Right cardiac atrium (tissue), 5 donors: ENCODE results near the gene TMEM132E. TPM values are rescaled to one million over a fixed set of nuclear protein-coding genes. Genes with fewer than 3 reads are reported as not detected.
A peak's percentile ranks its signal among the peaks of the same experiment; 100 is the strongest.

Experiments
- ATAC-seq, 2 donors: fragments of 200-7000 bp; cut with Tn5 transposase; one replicate each; pipeline versions ENCODE4 v1.8.0 to v1.9.1; 2020; ENCODE audit warnings: moderate library complexity in 2 of 2, mild to moderate bottlenecking in 1 of 2
- DNase-seq, 3 donors: peaks; one replicate each; pipeline ENCODE4 v3.0.0-alpha.2; 2020
- H3K27ac ChIP-seq: one replicate; pipeline ENCODE4 v1.5.1; 2013; ENCODE audit warnings: mild to moderate bottlenecking, low read length, control low read depth, moderate library complexity
- H3K27me3 ChIP-seq: one replicate; pipeline ENCODE4 v1.6.1; 2013; ENCODE audit not compliant: control insufficient read depth, insufficient read depth
- H3K4me1 ChIP-seq: one replicate; pipeline ENCODE4 v1.6.1; 2013; ENCODE audit warnings: low read length; ENCODE audit not compliant: control insufficient read depth, insufficient read depth
- H3K4me3 ChIP-seq: one replicate; pipeline ENCODE4 v1.5.1; 2013; ENCODE audit warnings: low read length, control low read depth
- H3K9me3 ChIP-seq: one replicate; pipeline ENCODE4 v1.6.1; 2013; ENCODE audit warnings: low read length; ENCODE audit not compliant: control insufficient read depth
- WGBS: extraction: QIAGEN DNeasy Blood & Tissue Kit; methylation state at CpG from one replicate; pipeline ENCODE4 v1.1.7; 2013; 5-methylcytosine and 5-hydroxymethylcytosine counted together
- intact Hi-C, 4 donors: fragments of 100-400 bp; cut with DNase I; formaldehyde crosslinking; loops; one replicate each; pipeline versions ENCODE4 v1.11.0 to v1.14.0; 2022 to 2023
- polyA plus RNA-seq: library from polyadenylated mRNA; stranded (reverse); fragments of 200-250 nt; gene quantifications from one replicate; pipeline ENCODE4 v1.2.3, GENCODE V29; 2013
- total RNA-seq, 4 donors: library from RNA; stranded (reverse); fragmentation: NEBNext Ultra II Directional; extraction: Animal tissue kit (Norgen Biotek cat#: 25700); gene quantifications; one replicate each; pipeline ENCODE4 v1.2.1, GENCODE V29; 2021
- donor health status: healthy with polysubstance abuse.
- donor health status: DM: no; HTN: yes; CAD: no.
- donor health status: DM: no; HTN: no; CAD: no.
- donor health status: DM: no; HTN: yes; CAD: no; lungs with severe emphysema.
- donor health status: DM: yes; HTN: yes; CAD: no.

Gene TMEM132E
- total and polyA plus RNA-seq, 5 donors: 0.06 to 0.35 (median 0.16) TPM

DNA sequence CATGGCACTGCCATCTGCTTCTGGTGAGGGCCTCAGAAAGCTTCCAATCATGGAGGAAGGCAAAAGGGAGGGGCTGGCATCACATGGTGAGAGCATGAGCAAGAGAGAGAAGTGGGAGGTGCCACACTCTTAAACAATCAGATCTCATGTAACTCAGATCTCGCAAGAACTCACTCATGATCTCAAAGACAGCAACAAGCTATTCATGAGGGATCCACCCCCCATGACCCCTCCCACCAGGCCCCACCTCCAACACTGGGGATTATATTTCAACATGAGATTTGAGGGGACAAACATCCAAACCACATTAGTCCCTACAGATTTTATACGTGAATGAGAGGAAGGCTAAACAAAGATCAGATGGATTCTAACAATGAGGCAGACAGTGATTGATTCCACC lies 8.9 kb upstream of the TMEM132E start:
- Histone ChIP-seq H3K27ac (no peak overlapping the region), H3K4me3 (no peak overlapping the region), H3K27me3 (no peaks in the 10 kb centered on the region), H3K9me3 (no peaks in the 10 kb centered on the region), H3K4me1 (no peaks in the 10 kb centered on the region)
- 26% methylated on average over 2 of the region's 2 CpGs for WGBS
- intact Hi-C loops: no loop called here
- DNase-seq: no peak
- ATAC-seq: no peak

DNA sequence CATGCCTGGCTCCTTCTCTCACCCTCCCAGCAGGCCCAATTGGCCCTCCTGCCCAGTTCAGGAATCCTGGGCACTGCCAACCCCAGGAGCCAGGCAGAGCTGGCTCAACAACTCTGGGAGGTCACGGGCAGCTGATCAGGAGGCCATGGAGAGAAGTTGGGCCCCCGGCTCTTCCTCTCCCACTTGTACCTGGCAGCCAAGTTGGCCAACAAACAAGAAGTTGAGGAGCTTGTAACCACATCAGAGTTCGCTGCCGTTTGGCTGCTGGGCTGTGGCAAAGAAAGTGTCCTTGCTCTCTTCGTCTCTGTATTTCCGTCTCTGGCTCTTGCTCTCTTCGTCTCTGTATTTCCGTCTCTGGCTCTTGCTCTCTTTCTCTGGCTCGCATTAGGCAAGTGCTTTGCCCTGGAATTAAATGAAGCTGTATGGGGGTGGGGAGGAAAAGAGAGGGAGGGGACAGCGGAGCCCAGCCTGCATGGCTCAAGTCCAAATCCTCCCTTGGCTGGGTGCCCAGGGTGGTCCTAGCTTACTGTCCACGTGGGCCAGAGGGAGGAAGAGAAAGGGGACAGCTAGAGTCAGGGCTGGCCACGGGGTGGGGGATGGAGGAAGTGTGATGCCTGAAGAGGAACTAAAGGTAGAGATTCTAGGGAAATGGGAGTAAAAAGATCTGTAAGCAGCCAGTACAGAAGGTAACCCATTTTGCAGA lies 7.8 kb upstream of the TMEM132E start:
- 22% methylated on average over 12 of the region's 12 CpGs for WGBS
- intact Hi-C loops: no loop called here
- H3K4me1 ChIP-seq: no peaks in the 10 kb centered on the region
- H3K27ac ChIP-seq: no peak overlapping the region
- H3K9me3 ChIP-seq: no peaks in the 10 kb centered on the region
- H3K27me3 ChIP-seq: no peaks in the 10 kb centered on the region
- peak in 2 of 3 donors; percentile 61 to 76 for DNase-seq
- no peak for ATAC-seq
- no peak overlapping the region for H3K4me3 ChIP-seq

DNA sequence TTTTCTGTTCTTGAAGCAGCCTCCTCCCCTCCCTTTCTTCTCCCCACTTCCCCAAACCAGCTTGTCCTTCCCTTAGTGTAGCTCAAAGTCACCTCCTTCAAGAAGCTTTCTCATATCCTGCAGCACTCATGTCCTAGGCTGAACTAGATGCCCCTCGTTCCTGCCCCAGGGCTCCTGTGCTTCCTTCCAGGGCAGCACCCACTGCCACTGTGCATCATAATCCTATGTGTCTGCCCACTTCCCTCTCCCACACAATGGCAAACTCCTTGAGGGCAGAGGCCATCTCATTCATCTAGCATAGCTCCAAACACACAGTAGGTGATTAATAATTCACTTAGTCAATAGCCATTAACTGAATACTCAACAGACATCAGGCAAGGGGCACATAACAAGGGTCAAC lies 6.9 kb upstream of the TMEM132E start:
- H3K27ac ChIP-seq: no peak overlapping the region
- no peak overlapping the region for H3K4me3 ChIP-seq
- no peak for DNase-seq
- no peaks in the 10 kb centered on the region for H3K9me3 ChIP-seq
- ATAC-seq: no peak
- intact Hi-C loops: no loop called here
- no peaks in the 10 kb centered on the region for H3K4me1 ChIP-seq
- H3K27me3 ChIP-seq: no peaks in the 10 kb centered on the region
- 57% methylated on average over 1 of the region's 1 CpG for WGBS

DNA sequence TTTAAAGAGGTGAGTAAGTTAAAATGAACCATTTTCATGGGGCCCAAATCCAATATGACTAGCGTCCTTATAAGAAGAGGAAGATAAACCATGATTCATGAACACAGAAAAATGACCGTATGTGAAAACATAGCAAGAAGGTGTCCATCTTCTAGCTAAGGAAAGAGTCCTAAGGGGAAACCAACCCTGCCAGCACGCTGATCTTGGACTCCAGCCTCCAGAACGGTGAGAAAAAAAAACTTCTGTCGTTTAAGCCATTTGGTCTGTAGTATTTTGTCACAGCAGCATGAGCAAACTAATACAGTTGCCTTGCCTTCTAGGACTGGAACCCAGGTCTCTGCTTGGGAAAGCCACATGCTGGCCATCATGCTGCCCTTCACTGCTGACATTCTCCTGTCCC lies 4.2 kb upstream of the TMEM132E start:
- no peak overlapping the region for H3K4me3 ChIP-seq
- H3K27ac ChIP-seq: no peak overlapping the region
- intact Hi-C loops: no loop called here
- WGBS: 81% methylated on average over 5 of the region's 5 CpGs
- no peak for ATAC-seq
- H3K27me3 ChIP-seq: no peaks in the 10 kb centered on the region
- no peak for DNase-seq
- no peaks in the 10 kb centered on the region for H3K4me1 ChIP-seq
- H3K9me3 ChIP-seq: no peaks in the 10 kb centered on the region

DNA sequence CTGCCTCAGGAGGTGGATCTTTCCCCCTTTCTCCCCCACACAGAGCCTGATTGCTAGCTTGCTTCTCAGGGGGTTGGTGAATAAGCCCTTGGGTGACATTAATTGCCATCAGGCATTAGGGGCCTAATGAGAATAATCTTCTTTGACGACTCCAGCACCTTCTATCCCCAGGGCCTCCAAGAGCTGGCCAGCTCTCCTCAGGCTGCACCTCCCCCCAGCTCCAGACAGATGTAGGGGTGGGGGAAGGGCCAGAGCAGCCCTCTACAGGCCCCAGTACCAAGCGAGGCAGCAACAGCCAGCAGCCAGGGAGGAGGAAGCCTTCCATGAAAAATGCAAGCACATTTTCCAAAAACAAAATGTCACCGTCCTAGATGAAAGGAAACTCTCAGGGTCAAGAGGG lies 1.4 kb upstream of the TMEM132E start:
- Histone ChIP-seq H3K4me1 (no peaks in the 10 kb centered on the region), H3K9me3 (no peaks in the 10 kb centered on the region), H3K27ac (no peak overlapping the region), H3K27me3 (no peaks in the 10 kb centered on the region), H3K4me3 (no peak overlapping the region)
- DNase-seq (no peak), ATAC-seq (no peak)
- 47% methylated on average over 3 of the region's 3 CpGs for WGBS
- intact Hi-C loops: no loop called here

DNA sequence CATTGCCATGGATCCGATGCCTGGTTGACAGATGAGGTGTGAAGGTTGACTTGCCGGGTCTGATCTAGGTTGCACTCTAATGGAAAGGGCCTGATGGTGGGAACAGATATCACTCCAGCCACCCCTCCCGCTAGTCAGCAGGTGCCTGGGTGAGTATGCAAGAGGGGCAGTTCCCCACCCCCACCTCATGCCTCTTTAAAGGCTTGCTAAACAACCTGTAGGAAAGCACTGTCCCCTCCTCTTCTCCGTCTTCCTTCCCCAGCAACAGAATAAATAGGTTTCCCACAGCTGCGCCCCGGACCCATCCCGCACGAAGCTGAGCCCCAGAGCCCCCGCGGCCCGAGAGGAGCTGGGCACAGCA lies 746 bp upstream of the TMEM132E start:
- no peak for DNase-seq
- Histone ChIP-seq H3K4me1 (no peaks in the 10 kb centered on the region), H3K27ac (no peak overlapping the region), H3K4me3 (peak overlapping the region; percentile 49), H3K9me3 (no peaks in the 10 kb centered on the region), H3K27me3 (no peaks in the 10 kb centered on the region)
- ATAC-seq: no peak
- WGBS: 16% methylated on average over 11 of the region's 11 CpGs
- intact Hi-C loops: no loop called here

DNA sequence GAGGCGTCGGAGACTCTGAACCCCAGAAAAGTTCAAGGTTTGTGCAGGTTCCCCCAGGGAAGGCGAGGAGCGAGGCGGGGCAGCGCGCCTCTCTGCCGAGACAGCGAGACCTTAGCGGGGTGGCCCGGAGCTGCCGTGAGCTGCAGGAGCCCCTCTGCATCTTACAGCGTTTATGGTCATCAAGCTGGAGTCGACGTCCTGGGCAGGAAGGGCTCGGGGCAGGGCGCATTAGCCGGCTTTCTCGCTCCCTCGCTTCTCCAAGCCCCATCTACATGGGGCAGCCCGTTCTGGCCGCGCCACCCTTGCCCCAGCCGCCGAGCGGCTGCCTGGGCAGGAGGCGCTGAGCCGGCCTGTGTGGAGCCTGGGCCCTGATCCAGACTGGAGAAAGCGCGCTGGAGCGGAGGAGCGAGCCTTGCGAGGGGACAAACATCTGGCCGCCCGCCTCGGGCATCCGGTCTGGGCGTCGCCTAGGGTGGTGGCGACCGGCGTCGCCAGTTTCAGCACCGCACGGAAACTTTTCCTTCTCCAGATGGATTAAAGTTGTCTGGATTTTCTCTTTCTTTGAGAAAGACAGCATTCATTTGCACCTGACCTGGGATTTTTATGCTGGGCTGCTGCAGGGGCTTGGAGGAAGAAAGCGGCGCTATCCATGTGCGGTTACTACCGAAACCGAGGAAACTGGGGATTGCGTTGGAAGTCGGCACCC lies 750 bp downstream of the TMEM132E start:
- no peaks in the 10 kb centered on the region for H3K4me1 ChIP-seq
- H3K9me3 ChIP-seq: no peaks in the 10 kb centered on the region
- under 1% methylated on average over 52 of the region's 52 CpGs for WGBS
- no peaks in the 10 kb centered on the region for H3K27me3 ChIP-seq
- H3K27ac ChIP-seq: no peak overlapping the region
- H3K4me3 ChIP-seq: peak overlapping the region; percentile 49
- ATAC-seq: peak; percentile 62 to 69
- intact Hi-C loops: loop anchor here in 1 of 4 donors (10.0 kb wide), 1 partner anchor 135 kb away; no protein-coding TSS in a partner anchor
- peak; percentile 58 to 84 (median 79) for DNase-seq

DNA sequence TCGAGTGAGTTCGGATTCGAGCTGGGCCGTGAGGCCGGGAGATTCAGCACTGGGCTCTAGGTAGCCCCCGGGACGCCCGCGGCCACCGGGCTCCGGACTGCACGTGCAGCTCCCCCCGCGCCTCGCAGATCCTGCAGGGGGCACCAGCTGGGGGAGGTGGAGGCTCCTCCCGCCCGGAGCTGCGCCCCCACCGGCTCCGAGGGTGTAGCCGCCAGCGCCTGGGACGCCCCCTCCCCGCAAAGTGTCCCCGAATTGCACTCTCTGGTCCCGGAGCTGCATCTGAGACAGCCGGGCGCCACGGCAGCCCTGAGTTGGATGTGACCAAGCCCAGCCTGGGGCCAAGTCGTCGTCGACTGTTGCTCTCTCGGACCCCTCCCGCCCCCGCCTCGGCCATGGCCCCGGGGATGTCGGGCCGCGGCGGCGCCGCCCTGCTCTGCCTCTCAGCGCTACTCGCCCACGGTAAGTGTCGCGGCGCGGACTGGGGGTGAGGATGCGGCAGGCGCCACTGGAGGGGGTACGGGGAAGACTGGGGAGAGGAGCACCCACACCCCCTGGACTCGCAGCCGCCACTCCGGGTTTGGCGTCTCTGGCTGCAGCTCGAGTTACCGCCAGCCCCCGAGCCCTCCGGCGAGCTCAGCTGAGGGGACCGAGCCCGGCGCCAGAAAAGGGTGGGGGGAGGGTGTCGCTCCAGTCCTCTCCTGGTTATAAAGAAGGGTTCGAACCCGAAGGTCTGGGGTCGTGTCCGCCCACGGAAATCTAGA lies 1.5 kb downstream of the TMEM132E start:
- no peak for ATAC-seq
- no peak overlapping the region for H3K27ac ChIP-seq
- H3K9me3 ChIP-seq: no peaks in the 10 kb centered on the region
- H3K27me3 ChIP-seq: no peaks in the 10 kb centered on the region
- H3K4me1 ChIP-seq: no peaks in the 10 kb centered on the region
- peak overlapping the region; percentile 49 for H3K4me3 ChIP-seq
- 1% methylated on average over 71 of the region's 71 CpGs for WGBS
- peak in 1 of 3 donors; percentile 67 for DNase-seq
- intact Hi-C loops: loop anchor here in 1 of 4 donors (10.0 kb wide), 1 partner anchor 136 kb away; no protein-coding TSS in a partner anchor

DNA sequence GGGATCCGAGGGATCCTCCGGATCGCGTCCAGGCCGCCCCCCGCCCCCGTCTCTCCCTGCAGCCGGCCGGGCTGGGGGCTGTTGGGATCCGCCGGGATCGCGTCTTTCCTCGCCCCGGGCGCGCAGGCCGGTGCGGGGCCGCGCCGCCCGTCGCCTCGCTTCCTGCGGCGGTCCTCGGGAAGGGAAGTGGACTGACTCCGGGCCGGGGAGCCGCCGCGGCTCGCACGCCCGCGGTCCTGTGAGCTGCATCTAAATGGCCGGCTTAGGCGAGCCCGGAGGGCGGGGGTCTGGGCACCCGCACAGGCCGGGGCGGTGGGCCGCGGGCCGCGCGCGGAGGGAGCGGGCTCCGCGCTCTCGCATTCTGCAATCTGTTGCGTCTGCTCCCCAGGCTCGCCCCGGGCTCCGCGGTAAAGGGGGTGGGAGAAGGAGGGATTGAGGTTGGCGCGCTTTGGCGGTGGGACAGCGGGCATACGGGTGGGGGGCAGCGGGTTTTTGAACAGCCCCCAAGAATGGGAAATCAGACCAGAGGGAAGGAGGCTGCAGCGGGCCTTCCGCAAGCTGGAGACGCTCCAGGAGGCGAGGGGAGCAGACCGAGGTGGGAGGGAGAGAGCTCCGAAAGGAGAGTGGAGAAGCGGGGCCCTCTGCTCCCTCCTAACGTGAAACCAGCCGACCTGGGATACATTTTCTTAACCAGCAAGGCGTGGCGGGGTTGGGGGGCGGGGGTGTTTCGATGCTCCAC lies 2.2 kb downstream of the TMEM132E start:
- peak overlapping the region; percentile 49 for H3K4me3 ChIP-seq
- intact Hi-C loops: loop anchor here in 1 of 4 donors (10.0 kb wide), 1 partner anchor 137 kb away; no protein-coding TSS in a partner anchor
- H3K27ac ChIP-seq: no peak overlapping the region
- H3K4me1 ChIP-seq: no peaks in the 10 kb centered on the region
- peak in 2 of 3 donors; percentile 60 for DNase-seq
- peak in 1 of 2 donors; percentile 19 for ATAC-seq
- WGBS: 1% methylated on average over 78 of the region's 78 CpGs
- no peaks in the 10 kb centered on the region for H3K27me3 ChIP-seq
- no peaks in the 10 kb centered on the region for H3K9me3 ChIP-seq

DNA sequence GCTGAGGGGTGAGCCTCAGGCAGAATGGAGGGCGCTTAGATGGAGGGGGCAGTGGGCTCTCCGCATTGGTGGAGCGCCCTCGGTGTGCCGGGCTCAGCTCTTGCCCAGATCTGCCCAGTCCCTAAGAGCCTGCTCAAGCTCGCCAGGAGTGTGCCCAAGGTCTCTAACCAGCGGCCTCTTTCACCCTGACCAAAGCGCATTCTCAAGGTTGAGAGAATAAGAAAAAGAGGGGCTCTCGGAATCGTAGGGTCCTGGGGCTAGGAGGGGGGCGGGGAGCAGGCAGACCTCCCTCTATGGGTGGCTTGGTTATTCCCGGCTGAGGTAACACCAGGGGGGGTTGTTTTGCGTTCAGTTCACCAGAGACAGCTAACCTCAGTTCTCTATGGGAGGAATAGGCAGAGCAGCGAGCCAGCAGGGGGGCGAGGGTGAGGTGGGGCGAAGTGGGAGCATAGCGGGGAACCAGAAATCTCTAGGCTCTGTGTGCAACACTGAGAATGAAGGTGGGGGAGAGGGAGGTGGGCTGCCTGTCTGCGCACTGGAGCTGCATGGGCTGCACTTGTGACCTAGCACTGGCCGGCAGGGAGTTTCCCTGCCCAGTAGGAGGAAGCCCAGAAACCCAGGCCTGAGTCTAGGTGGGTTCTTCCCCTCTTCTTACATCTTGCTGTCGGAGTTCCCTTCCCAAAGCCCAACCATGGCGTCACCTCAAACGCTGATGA lies 3.0 kb downstream of the TMEM132E start:
- Histone ChIP-seq H3K27me3 (no peaks in the 10 kb centered on the region), H3K4me1 (no peaks in the 10 kb centered on the region), H3K4me3 (no peak overlapping the region), H3K9me3 (no peaks in the 10 kb centered on the region), H3K27ac (no peak overlapping the region)
- DNase-seq (no peak), ATAC-seq (no peak)
- intact Hi-C loops: loop anchor here in 1 of 4 donors (10.0 kb wide), 1 partner anchor 138 kb away; no protein-coding TSS in a partner anchor
- WGBS: 21% methylated on average over 22 of the region's 22 CpGs
